B cell (primary cell): ENCODE data around the gene CREBBP. TPM values are rescaled to one million over a fixed set of nuclear protein-coding genes. Genes with fewer than 3 reads are reported as not detected.
A peak's percentile ranks its signal among the peaks of the same experiment; 100 is the strongest.
"Not testable (repeated sequence)": the region's sequence is repeated elsewhere in the genome, so short reads cannot be mapped to it uniquely, and the experiment has no call there.

Source experiments
- ATAC-seq: fragments of 200-7000 bp; cut with Tn5 transposase; one replicate; pipeline ENCODE4 v1.10.0; 2021; ENCODE audit warnings: low read depth, mild to moderate bottlenecking, moderate number of reproducible peaks, moderate library complexity
- CTCF ChIA-PET: fragments of 350-600 bp; sonication (Branson Sonifier 250); formaldehyde crosslinking; loops from one replicate; lab custom pipeline; 2021; ENCODE audit warnings: antibody characterized with exemption, inconsistent platforms; lab: Charles Lee
- POLR2A ChIA-PET: fragments of 350-600 bp; sonication (Branson Sonifier 250); formaldehyde crosslinking; loops from one replicate; lab custom pipeline; 2021; ENCODE audit warnings: antibody characterized with exemption; lab: Charles Lee
- DNase-seq: peaks from one replicate; pipeline ENCODE4 v3.0.0; 2013
- H2AFZ ChIP-seq: 2 replicates; pipeline ENCODE4 v1.6.1; 2012; ENCODE audit warnings: mild to moderate bottlenecking, low read depth, low read length; ENCODE audit not compliant: insufficient read depth, poor library complexity, severe bottlenecking
- H3K27ac ChIP-seq, 2 donors: 1 replicate in 1 of 2; 2 replicates in 1 of 2; pipeline ENCODE4 v1.5.1; 2012 to 2013; ENCODE audit warnings: low read length in 2 of 2, mild to moderate bottlenecking in 2 of 2, moderate library complexity in 1 of 2
- H3K27me3 ChIP-seq, 4 experiments: fragments of 200-600 bp in 1 of 4; sonication (generic) in 1 of 4; replicated peaks in 1 of 4; 1 replicate in 2 of 4; 2 replicates in 2 of 4; pipeline versions ENCODE4 v1.6.1 to v1.7.0; 2013 to 2016; ENCODE audit warnings: low read length in 3 of 4, mild to moderate bottlenecking in 2 of 4, mixed read lengths in 1 of 4, moderate library complexity in 1 of 4; ENCODE audit not compliant: insufficient read depth in 4 of 4, control insufficient read depth in 3 of 4; ENCODE audit errors: control extremely low read depth in 1 of 4
- H3K36me3 ChIP-seq, 2 experiments: replicated peaks in 1 of 2; 1 replicate in 1 of 2; 2 replicates in 1 of 2; pipeline versions ENCODE4 v1.6.1 to v1.7.1; 2013; ENCODE audit warnings: low read length in 1 of 2; ENCODE audit not compliant: insufficient read depth in 2 of 2, control insufficient read depth in 1 of 2; ENCODE audit errors: control extremely low read depth in 1 of 2, extremely low read depth in 1 of 2
- H3K4me1 ChIP-seq, 2 donors: fragments of 200-600 bp in 1 of 2; sonication (generic) in 1 of 2; 1 replicate in 1 of 2; 2 replicates in 1 of 2; pipeline versions ENCODE4 v1.5.1 to v1.6.1; 2013 to 2017; ENCODE audit warnings: low read length in 2 of 2; ENCODE audit not compliant: control insufficient read depth in 2 of 2, insufficient read depth in 2 of 2
- H3K4me2 ChIP-seq: replicated peaks from 2 replicates; pipeline ENCODE3; 2012; ENCODE audit warnings: mild to moderate bottlenecking, low read depth, low read length; ENCODE audit not compliant: poor library complexity, severe bottlenecking
- H3K4me3 ChIP-seq, 5 experiments: fragments of 200-600 bp in 1 of 5; sonication (generic) in 1 of 5; 1 replicate in 3 of 5; 2 replicates in 2 of 5; pipeline versions ENCODE4 v1.5.1 to v1.7.0; 2011 to 2016; ENCODE audit warnings: low read length in 4 of 5, mild to moderate bottlenecking in 4 of 5, low read depth in 2 of 5, control low read depth in 1 of 5, moderate library complexity in 1 of 5; ENCODE audit not compliant: insufficient read depth in 1 of 5; ENCODE audit errors: control extremely low read depth in 1 of 5, extremely low read depth in 1 of 5
- H3K79me2 ChIP-seq: fragments of 200-600 bp; sonication (generic); one replicate; pipeline ENCODE4 v1.6.0; 2016; ENCODE audit warnings: low read length; ENCODE audit not compliant: control insufficient read depth, insufficient read depth
- H3K9ac ChIP-seq: fragments of 200-600 bp; sonication (generic); 2 replicates; pipeline ENCODE4 v1.6.1; 2017; ENCODE audit warnings: mild to moderate bottlenecking, low read length, moderate library complexity
- H3K9me3 ChIP-seq, 3 donors: one replicate each; pipeline versions ENCODE4 v1.6.1 to v1.7.1; 2013; ENCODE audit warnings: low read length in 2 of 3; ENCODE audit not compliant: control insufficient read depth in 2 of 3, insufficient read depth in 1 of 3; ENCODE audit errors: control extremely low read depth in 1 of 3
- H4K20me1 ChIP-seq: 2 replicates; pipeline ENCODE4 v1.6.0; 2012; ENCODE audit warnings: mild to moderate bottlenecking, low read length; ENCODE audit not compliant: insufficient read depth, control insufficient read depth, poor library complexity, severe bottlenecking
- H3K27ac Mint-ChIP-seq: one replicate; pipeline ENCODE4 v1.8.0; 2021; ENCODE audit warnings: mixed read lengths
- H3K27me3 Mint-ChIP-seq: one replicate; pipeline ENCODE4 v1.8.0; 2021; ENCODE audit warnings: mixed read lengths
- H3K4me1 Mint-ChIP-seq: one replicate; pipeline ENCODE4 v1.8.0; 2021; ENCODE audit warnings: mixed read lengths
- H3K4me3 Mint-ChIP-seq: one replicate; pipeline ENCODE4 v1.8.0; 2021; ENCODE audit warnings: mixed read lengths
- H3K9me3 Mint-ChIP-seq: one replicate; pipeline ENCODE4 v1.8.0; 2022; ENCODE audit warnings: mixed read lengths; ENCODE audit not compliant: insufficient read depth
- EZH2 ChIP-seq: IDR thresholded peaks from 2 replicates; pipeline ENCODE4 v1.6.1; 2012; ENCODE audit warnings: borderline replicate concordance, low read depth, mild to moderate bottlenecking, moderate library complexity, low read length; ENCODE audit not compliant: insufficient read depth, poor library complexity, severe bottlenecking
- WGBS: methylation state at CpG from one replicate; pipeline ENCODE4 v1.1.5; 2013; ENCODE audit warnings: missing lambda C conversion rate; ENCODE audit not compliant: insufficient coverage; 5-methylcytosine and 5-hydroxymethylcytosine counted together
- intact Hi-C: fragments of 100-400 bp; cut with micrococcal nuclease; formaldehyde crosslinking; loops from one replicate; pipeline ENCODE4 v1.10.0; 2022
- polyA plus RNA-seq: library from polyadenylated mRNA; depleted of rRNA; stranded (reverse); fragments of >200 nt; gene quantifications from 2 replicates; pipeline ENCODE4 v1.2.3, GENCODE V29; 2012
- total RNA-seq, 2 donors: library from RNA; stranded (reverse); fragments of 120-200 nt in 1 of 2; gene quantifications; 1 replicate in 1 of 2; 2 replicates in 1 of 2; pipeline versions ENCODE4 v1.2.3 to v1.2.4, GENCODE V29; 2013 to 2022
- TF ChIP-seq, protein P1 (sequence below): fragments of 200-600 bp; IDR thresholded peaks from one replicate; pipeline ENCODE4 v1.8.0; 2022; ENCODE audit warnings: antibody characterized with exemption, mild to moderate bottlenecking

CREBBP gene
- total and polyA plus RNA-seq, 2 donors (not counting 1 experiment from before 2014, with no cell fraction given): 27.6 to 206 TPM

DNA sequence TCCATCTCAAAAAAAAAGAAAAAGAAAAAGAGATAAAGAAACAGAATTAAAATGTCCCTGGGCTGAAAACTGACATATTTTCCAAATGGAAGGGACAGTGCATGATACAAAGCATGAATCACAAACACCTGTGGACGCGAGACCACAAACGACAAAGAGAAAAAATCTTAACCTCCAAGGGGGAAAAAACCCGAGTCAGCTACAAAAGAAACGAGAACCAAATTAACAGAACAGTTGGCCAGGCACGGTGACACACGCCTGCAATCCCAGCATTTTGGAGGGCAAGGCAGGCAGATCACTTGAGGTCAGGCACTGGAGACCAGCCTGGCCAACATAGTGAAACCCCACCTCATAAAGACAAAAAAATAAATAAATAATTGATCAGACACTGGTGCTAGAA is 165.1 kb downstream of the CREBBP start:
- TF ChIP-seq, protein P1, sequence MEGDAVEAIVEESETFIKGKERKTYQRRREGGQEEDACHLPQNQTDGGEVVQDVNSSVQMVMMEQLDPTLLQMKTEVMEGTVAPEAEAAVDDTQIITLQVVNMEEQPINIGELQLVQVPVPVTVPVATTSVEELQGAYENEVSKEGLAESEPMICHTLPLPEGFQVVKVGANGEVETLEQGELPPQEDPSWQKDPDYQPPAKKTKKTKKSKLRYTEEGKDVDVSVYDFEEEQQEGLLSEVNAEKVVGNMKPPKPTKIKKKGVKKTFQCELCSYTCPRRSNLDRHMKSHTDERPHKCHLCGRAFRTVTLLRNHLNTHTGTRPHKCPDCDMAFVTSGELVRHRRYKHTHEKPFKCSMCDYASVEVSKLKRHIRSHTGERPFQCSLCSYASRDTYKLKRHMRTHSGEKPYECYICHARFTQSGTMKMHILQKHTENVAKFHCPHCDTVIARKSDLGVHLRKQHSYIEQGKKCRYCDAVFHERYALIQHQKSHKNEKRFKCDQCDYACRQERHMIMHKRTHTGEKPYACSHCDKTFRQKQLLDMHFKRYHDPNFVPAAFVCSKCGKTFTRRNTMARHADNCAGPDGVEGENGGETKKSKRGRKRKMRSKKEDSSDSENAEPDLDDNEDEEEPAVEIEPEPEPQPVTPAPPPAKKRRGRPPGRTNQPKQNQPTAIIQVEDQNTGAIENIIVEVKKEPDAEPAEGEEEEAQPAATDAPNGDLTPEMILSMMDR: no peak
- TF ChIP-seq EZH2: no peak
- Mint-ChIP-seq H3K4me3 (peak overlapping the region; percentile 37), H3K27ac (no peak overlapping the region), H3K27me3 (no peaks in the 10 kb centered on the region), H3K4me1 (peaks cover 15% of the 10 kb centered on the region), H3K9me3 (no peaks in the 10 kb centered on the region)
- H3K9ac ChIP-seq: no peak overlapping the region
- no peak overlapping the region for H3K4me2 ChIP-seq
- no peak overlapping the region for H2AFZ ChIP-seq
- 60% methylated on average over 1 of the region's 7 CpGs for WGBS
- no peaks in the 10 kb centered on the region for H3K27me3 ChIP-seq
- H3K4me1 ChIP-seq: peaks cover 11 to 14% of the 10 kb centered on the region in 2 donors
- ATAC-seq (no peak), DNase-seq (no peak)
- CTCF ChIA-PET: no interaction called here
- POLR2A ChIA-PET: no interaction called here
- intact Hi-C loops: loop anchor here (5.0 kb wide), 2 partner anchors 702 to 902 kb away; partner anchors contain the start of gene CORO7
- no peaks in the 10 kb centered on the region for H3K9me3 ChIP-seq
- H3K79me2 ChIP-seq: peaks cover 65% of the 10 kb centered on the region
- H3K4me3 ChIP-seq: no peak overlapping the region
- no peak overlapping the region for H3K27ac ChIP-seq
- peaks cover 11% of the 10 kb centered on the region for H4K20me1 ChIP-seq
- no peaks in the 10 kb centered on the region for H3K36me3 ChIP-seq

DNA sequence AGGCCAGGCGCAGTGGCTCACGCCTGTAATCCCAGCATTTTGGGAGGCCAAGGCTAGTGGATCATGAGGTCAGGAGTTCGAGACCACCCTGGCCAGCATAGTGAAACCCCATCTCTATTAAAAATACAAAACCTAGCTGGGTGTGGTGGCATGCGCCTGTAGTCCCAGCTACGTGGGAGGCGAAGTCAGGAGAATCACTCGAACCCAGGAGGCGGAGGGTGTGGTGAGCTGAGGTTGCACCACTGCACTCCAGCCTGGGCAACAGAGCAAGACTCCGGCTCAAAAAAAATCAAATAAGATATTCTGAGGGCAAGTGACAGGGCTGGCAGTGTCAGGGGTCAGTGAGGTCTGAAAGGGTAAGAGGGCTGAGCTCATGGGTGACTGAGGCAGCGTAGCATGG is 166.1 kb downstream of the CREBBP start:
- H3K9me3 Mint-ChIP-seq, H3K9ac ChIP-seq, H3K4me2 ChIP-seq, ATAC-seq, H3K36me3 ChIP-seq, H3K4me3 ChIP-seq, H3K4me3 Mint-ChIP-seq, H3K27ac ChIP-seq, POLR2A ChIA-PET, H3K27me3 ChIP-seq, H3K9me3 ChIP-seq, DNase-seq, H3K27me3 Mint-ChIP-seq, H2AFZ ChIP-seq, intact Hi-C loops, H3K27ac Mint-ChIP-seq: not testable (repeated sequence)
- H4K20me1 ChIP-seq: peaks cover 11% of the 10 kb centered on the region
- H3K4me1 Mint-ChIP-seq: peaks cover 15% of the 10 kb centered on the region
- CTCF ChIA-PET: interaction anchor here (0.9 kb wide), 1 partner anchor 13 kb away, joined by 4 read pairs; no protein-coding TSS in a partner anchor
- WGBS: 98% methylated on average over 6 of the region's 10 CpGs
- H3K79me2 ChIP-seq: peaks cover 72% of the 10 kb centered on the region
- H3K4me1 ChIP-seq: peaks cover 11 to 14% of the 10 kb centered on the region in 2 donors
